ENCODE measurements around the gene TMEM81. TPM values are rescaled to one million over a fixed set of nuclear protein-coding genes. Genes with fewer than 3 reads are reported as not detected.

Gene TMEM81
- polyA plus RNA-seq, 1 experiment = 1.5 TPM

DNA sequence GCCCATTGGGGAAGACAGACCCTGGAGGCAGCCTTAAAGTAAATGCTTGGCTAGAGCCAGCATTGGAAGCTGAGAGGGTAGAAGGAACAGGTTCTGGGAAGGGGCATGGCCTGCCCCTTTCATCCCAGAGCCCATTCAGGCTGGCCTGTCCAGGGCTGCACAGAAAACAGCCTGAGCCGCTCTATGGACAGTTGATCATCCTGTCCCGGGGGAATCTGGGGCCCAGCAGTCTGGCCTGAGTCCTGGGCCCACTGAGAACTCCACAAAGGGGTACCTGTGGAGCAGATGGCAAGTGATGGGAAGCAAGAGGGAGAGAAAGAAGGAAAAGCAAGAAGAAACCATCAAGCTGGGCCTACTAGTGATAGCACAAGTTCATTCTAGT lies 13.2 kb downstream of the TMEM81 start:
- no peaks in the 10 kb centered on the region for H3K36me3 ChIP-seq (ENCODE audit: control insufficient read depth, insufficient read depth, low read length)
- TF ChIP-seq, protein P1, sequence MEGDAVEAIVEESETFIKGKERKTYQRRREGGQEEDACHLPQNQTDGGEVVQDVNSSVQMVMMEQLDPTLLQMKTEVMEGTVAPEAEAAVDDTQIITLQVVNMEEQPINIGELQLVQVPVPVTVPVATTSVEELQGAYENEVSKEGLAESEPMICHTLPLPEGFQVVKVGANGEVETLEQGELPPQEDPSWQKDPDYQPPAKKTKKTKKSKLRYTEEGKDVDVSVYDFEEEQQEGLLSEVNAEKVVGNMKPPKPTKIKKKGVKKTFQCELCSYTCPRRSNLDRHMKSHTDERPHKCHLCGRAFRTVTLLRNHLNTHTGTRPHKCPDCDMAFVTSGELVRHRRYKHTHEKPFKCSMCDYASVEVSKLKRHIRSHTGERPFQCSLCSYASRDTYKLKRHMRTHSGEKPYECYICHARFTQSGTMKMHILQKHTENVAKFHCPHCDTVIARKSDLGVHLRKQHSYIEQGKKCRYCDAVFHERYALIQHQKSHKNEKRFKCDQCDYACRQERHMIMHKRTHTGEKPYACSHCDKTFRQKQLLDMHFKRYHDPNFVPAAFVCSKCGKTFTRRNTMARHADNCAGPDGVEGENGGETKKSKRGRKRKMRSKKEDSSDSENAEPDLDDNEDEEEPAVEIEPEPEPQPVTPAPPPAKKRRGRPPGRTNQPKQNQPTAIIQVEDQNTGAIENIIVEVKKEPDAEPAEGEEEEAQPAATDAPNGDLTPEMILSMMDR (IDR thresholded peaks at IDR 0.05; ENCODE audit: insufficient read depth, low read depth, low read length) = no peak
- POLR2A ChIA-PET = no interaction called here
- H3K27me3 ChIP-seq (ENCODE audit: control insufficient read depth, insufficient read depth, low read length) = no peaks in the 10 kb centered on the region; the same call in 1 of the 2 replicates
- no peak for DNase-seq (ENCODE audit: low read depth)
- CTCF ChIA-PET = interaction anchor here (1.1 to 3.9 kb wide), 2 partner anchors 9 to 185 kb away, joined by 3 to 30 read pairs; no protein-coding TSS in a partner anchor
- H3K4me3 ChIP-seq (ENCODE audit: low read depth, low read length) = no peak overlapping the region

DNA sequence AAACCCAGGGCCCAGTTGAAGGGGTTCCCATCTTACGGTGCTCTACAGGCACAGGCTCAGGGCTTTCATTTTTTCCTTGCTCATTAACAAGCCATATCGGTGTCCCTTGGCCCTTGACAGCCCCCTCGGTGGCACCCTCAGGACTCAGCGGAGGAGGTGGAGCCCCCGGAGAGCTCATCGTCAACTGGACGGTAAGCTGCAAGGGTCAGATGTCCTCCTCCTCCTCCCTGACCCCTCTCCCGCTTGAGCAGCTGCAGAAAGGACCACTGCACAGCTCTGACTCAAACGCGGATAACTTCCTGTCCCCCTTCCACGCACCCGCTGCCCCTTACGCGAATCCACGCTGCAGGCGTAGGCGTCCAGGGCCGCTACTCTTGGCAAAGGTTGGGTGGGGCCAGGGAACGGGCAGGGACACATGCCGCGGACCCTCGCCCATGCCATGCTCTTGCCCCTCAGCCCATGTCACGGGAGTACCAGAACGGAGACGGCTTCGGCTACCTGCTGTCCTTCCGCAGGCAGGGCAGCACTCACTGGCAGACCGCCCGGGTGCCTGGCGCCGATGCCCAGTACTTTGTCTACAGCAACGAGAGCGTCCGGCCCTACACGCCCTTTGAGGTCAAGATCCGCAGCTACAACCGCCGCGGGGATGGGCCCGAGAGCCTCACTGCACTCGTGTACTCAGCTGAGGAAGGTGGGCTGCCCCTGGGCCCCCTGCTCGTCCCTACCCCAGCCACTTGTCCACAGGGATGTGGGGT lies 14.7 kb downstream of the TMEM81 start:
- POLR2A ChIA-PET = no interaction called here
- TF ChIP-seq, protein P1 (IDR thresholded peaks at IDR 0.05; ENCODE audit: insufficient read depth, low read depth, low read length) = no peak

DNA sequence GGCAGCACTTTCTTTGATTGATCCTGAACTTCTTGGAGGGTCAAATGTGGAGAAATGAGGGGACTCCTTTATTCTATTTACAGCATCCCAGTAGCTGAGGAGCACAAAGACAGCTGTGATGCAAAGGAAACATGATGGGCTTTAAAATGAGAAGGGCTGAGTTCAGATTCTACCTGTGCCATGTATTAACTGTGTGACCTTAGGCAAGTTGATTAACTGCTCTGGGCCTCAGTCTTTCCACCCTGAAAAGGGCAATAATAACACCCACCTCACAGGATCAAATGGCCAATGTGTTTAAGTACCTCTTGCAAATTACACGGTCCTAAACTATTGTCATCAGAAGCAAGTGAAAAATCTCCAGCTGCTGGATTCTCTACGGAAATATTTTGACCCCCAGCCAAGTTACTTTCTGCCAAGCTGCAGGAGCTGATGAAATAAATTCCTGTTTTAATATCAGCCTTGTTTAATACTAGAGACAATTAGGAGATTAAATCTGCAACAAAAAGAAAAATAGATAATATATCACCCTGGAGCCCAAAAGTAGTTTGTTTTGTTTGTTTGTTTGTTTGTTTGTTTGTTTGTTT lies 15.7 kb downstream of the TMEM81 start:
- TF ChIP-seq, protein P1 (IDR thresholded peaks at IDR 0.05; ENCODE audit: insufficient read depth, low read depth, low read length) = no peak
- DNase-seq (ENCODE audit: low read depth) = no peak
- Histone ChIP-seq H3K27me3 (ENCODE audit: control insufficient read depth, insufficient read depth, low read length) (no peaks in the 10 kb centered on the region; the same call in none of the 2 replicates), H3K36me3 (ENCODE audit: control insufficient read depth, insufficient read depth, low read length) (no peaks in the 10 kb centered on the region), H3K4me3 (ENCODE audit: low read depth, low read length) (no peak overlapping the region)
- POLR2A ChIA-PET = interaction anchor here (0.7 kb wide), 1 partner anchor 30 kb away, joined by 3 read pairs; no protein-coding TSS in a partner anchor
- CTCF ChIA-PET = interaction anchor here (1.2 kb wide), 2 partner anchors 80 to 187 kb away, joined by 4 read pairs; no protein-coding TSS in a partner anchor

More for the DNA sequence above, 14.7 kb downstream of the TMEM81 start:
- Histone ChIP-seq H3K4me3 (ENCODE audit: low read depth, low read length) (no peak overlapping the region), H3K27me3 (ENCODE audit: control insufficient read depth, insufficient read depth, low read length) (no peaks in the 10 kb centered on the region; the same call in none of the 2 replicates), H3K36me3 (ENCODE audit: control insufficient read depth, insufficient read depth, low read length) (no peaks in the 10 kb centered on the region)
- no peak for DNase-seq (ENCODE audit: low read depth)
- CTCF ChIA-PET = interaction anchor here (0.6 to 3.9 kb wide), 3 partner anchors 8 to 258 kb away, joined by 3 to 30 read pairs (median 4); no protein-coding TSS in a partner anchor

DNA sequence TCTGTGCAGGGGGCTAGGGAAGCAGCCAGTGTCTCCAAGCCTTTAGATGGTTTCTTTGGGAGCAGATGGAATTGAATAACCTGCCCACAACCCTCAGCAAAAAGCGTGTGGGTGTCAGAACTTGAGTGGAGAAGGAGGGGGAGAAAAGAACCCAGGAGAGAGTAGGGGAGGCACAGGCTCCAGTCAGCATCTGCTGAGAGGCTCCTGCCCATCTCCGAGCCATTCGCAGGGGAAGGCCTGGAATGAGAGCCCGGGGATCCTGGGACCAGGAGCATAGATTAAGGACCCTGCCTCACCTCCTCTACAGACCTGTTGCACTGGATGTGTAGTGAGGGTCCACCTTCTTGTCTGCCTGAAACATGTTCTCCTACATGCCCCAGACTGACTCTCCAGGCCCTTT lies 16.3 kb downstream of the TMEM81 start:
- DNase-seq (ENCODE audit: low read depth) = no peak
- CTCF ChIA-PET = interaction anchor here (1.2 kb wide), 2 partner anchors 79 to 188 kb away, joined by 4 read pairs; no protein-coding TSS in a partner anchor
- H3K36me3 ChIP-seq (ENCODE audit: control insufficient read depth, insufficient read depth, low read length) = no peaks in the 10 kb centered on the region
- TF ChIP-seq, protein P1 (IDR thresholded peaks at IDR 0.05; ENCODE audit: insufficient read depth, low read depth, low read length) = no peak
- H3K27me3 ChIP-seq (ENCODE audit: control insufficient read depth, insufficient read depth, low read length) = no peaks in the 10 kb centered on the region; the same call in none of the 2 replicates
- POLR2A ChIA-PET = no interaction called here
- no peak overlapping the region for H3K4me3 ChIP-seq (ENCODE audit: low read depth, low read length)

DNA sequence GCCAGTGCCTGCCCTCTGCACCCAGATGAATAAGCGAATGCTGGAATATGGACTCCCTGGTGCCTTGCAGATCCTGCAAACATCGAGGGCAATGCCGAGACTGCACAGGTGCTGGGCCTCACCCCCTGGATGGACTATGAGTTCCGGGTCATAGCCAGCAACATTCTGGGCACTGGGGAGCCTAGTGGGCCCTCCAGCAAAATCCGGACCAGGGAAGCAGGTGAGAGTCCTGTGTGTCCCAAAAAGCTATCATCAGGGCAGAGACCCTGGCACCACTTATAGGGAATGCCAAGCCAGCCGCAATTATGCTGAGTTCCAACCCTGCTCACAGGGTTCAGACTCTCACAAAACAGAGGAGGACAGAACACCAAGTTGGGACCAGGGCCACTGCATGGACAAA lies 17.2 kb downstream of the TMEM81 start:
- POLR2A ChIA-PET = no interaction called here
- DNase-seq (ENCODE audit: low read depth) = no peak
- TF ChIP-seq, protein P1 (IDR thresholded peaks at IDR 0.05; ENCODE audit: insufficient read depth, low read depth, low read length) = no peak
- Histone ChIP-seq H3K27me3 (ENCODE audit: control insufficient read depth, insufficient read depth, low read length) (no peaks in the 10 kb centered on the region; the same call in none of the 2 replicates), H3K36me3 (ENCODE audit: control insufficient read depth, insufficient read depth, low read length) (no peaks in the 10 kb centered on the region), H3K4me3 (ENCODE audit: low read depth, low read length) (no peak overlapping the region)
- CTCF ChIA-PET = interaction anchor here (1.5 kb wide), 1 partner anchor 78 kb away, joined by 6 read pairs; no protein-coding TSS in a partner anchor

Measured in BJ (cell line).